GM19463 (cell line): ENCODE results near the gene CITED1.
"Not testable (repeated sequence)": the region's sequence is repeated elsewhere in the genome, so short reads cannot be mapped to it uniquely, and the experiment has no call there.

Experiments used
- ATAC-seq: cut with Tn5 transposase; IDR thresholded peaks from one replicate; pipeline ENCODE4 v1.9.1; 2021; ENCODE audit warnings: mild to moderate bottlenecking, moderate library complexity; ENCODE audit not compliant: unreplicated experiment

Gene CITED1, protein sequence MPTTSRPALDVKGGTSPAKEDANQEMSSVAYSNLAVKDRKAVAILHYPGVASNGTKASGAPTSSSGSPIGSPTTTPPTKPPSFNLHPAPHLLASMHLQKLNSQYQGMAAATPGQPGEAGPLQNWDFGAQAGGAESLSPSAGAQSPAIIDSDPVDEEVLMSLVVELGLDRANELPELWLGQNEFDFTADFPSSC

DNA sequence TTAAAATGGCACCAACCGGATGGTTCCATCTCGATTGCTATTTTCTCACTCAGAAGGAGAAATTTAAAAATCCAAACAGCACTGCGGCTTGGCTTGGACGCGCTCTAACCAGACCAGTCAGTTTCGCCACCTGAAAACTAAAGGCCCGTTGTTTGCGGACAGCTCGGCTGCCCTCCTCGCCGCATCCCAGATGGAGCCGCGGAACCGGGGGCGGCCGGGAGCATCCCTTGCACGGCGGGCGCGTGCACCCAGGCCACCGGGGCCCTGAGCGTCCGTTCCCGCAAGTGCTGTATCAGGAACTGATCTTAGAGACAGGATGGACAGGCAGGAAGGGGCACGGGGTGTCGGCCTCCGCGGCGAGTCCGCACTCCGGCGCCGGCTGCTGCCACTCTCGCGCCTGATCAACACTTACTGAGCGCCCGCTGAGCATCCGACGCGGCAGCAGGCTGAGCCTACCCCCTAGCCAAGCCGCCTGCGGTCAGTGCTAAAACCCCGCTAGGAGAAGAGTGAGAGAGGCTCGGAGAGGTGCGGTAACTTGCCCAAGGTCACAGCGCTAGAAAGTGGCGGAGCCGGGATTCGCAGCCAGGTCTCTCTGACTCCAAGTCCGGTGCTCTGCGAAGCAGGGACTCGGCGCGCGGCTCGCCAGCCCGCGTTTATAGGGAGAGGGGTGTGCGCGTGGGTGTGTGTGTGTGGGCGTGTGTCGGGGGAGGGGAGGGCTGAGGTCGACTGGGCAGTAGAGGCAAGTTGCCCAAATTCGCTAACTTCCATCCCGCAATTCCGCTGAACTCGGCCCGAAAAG lies at the start of gene CITED1:
Gene CITED1, minus strand, starts transcription at position 629 of the 799 bp plus-strand sequence. CDS start 3,045 bp downstream, outside the sequence.
- ATAC-seq, result no peak

DNA sequence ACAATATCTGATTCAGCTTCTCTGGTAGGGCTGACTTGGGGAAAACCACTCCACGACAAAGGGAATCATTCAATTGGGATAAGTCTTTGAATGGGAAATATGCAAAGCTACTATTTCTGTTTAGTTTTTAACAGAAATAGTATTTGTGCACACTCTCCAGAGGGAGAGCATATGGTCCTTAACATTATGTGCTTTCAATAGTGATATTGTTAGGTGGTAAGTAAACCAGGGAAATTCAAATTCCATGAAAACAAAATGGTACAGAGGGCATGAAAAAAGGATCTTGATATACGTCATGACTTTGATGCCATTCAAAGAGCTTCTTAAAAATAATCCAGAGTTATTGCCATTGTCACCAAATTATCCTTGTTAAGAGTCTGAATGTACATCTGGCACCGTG lies 47.1 kb upstream of the CITED1 start:
- no peak for ATAC-seq

DNA sequence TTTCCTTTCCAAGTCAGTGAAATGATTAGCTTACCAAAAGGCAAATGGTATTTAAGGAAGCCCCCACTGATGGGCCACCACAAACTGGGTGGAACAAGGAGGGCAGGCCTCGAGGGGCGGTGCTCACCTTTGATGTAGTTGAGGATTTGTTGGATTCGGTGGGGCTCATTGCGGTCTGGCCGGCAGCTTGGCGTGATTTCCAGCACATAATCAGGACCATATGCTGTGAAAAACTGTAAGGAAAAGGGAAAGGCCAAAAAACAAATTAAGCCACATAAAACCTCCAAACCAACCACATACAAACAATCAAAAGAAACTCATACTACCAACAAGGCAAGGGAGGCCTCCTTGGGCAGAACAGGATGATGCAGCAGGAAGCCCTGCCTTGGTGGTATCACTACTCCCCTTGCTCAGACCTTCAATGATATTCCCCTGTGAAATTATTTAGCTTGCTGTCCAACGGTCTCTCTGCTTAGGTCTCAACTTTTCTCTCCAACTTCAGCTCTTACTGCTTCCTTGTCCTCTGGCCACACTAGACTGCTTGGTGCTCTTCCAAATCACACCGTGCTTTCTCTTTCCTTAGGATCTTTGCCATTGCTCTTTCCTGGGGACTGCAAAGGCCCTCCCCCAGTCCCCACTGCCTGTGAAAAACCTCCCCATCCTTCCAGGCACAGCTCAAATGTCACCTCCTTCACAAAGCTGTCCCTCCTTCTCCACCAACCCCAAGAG lies 46.1 kb upstream of the CITED1 start:
- no peak for ATAC-seq

DNA sequence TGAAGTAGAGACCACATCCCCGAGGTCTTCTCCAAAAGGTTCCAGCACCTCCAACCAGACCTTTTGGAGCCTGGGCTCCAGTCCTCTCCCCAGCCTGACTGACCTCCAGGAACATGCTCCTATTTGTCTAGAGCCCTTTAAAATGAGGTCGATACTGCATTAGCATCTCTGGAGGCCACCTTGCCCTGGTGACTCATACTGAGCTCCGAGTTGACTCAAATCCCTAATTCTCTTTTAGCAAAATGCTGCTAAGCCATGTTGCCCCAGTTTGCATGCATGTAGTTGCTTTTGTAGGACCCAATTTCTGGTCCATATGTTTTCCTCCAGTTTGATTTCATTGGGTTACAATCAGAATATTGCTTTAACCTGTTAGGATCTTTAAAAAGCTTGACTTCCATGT lies 43.5 kb upstream of the CITED1 start:
- peak; percentile 94 for ATAC-seq

DNA sequence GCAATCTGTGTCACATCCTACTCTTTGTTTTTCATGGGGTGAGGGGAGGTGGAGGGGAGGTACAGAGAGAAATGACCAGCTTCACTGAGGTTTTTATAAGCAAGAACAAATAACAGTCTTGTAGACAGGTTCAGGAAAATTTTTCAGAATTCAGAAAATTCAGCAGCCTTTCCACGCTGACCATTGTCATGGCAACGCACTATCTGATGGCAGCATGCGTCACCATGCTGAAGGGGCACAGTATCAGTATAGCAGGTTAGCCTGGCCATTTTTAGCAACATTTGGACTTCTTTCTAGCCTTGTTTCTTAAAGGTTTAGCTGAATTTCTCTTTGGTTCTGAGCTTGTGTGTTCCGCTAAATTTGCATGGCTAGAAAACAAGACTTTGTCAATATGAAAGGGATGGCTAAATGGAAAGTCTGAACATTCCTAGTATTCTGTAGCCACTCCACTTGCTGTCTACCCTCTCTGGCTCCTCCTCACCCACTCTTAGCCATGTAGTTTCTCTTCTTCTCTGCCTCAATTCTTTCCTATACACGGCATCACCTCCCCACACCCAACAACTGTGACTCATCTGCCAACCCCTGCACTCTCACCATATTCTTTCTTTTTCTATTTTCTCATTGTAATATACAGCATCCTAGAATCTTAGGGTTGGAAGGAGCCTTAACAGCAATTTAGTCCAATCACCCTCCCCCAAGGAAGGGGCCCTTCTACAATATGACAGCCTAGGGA lies 42.7 kb upstream of the CITED1 start:
- no peak for ATAC-seq

DNA sequence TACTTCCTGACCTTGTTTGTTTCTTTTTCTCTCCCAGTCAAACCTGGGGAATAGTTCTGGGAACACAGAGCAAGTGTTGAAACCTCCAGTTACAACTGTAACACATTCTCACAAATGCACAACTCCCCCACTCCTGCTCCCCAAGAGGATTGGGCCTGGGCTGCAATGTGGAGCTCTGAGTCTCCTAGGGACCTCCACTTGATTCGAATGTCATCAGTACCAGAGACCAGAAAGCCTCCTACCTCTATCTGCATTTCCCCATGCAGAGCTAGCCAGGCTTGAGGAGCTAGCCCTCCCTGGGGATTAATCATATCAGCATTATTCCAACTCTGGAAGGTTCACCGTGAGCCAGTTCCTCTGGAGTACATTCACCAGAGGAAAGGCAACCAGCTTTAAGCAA lies 41.7 kb upstream of the CITED1 start:
- no peak for ATAC-seq

DNA sequence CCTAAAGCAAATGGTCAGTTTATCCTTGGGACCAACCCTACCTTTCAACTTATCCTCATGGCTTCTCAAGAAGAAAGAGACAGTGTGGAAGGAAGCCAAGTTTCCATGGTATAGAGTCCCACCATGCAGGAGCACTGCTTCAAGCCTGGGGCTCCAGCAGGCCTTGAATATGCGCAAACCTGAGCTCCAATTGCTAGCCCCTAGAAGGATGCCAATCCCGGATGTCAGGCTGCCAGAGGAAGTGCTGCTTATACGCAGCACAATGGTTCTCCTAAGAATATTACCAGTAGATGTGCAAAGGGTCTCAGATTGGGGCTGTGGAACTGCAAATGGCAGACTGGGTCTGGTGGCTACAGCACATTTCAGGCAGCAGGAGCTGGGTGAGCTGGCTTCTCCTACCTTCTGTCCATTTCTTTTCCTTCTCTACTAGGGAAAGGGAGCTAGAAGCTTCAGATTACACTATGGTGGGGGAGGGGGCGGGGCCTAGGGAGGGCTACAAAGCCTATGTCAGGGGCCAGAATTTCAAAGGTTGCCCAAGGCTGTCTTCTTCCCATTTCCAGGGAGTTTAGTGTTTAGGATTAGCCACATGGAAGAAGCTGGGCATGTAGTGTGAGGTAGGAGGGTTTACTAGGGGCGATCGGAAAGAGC lies 40.7 kb upstream of the CITED1 start:
- no peak for ATAC-seq

DNA sequence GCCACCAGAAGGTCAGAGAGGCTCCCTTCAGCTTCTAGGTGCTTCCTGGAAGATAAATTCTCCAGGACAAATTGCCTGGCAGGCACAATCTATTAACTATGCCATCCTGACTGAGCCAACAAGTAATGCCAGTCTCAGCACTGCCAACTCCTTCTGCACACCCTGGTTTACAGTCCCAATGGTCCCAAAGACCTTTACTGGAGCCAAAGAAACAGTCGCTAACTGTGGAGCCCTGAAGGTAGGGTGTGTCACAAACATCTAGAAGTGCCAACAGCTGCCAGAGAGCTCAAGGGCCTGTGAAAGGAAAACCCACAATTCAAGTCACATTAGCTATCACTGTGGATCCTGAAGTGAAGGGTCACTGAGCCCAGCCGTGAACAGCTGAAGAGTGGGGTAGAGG lies 34.9 kb upstream of the CITED1 start:
- ATAC-seq, result no peak

DNA sequence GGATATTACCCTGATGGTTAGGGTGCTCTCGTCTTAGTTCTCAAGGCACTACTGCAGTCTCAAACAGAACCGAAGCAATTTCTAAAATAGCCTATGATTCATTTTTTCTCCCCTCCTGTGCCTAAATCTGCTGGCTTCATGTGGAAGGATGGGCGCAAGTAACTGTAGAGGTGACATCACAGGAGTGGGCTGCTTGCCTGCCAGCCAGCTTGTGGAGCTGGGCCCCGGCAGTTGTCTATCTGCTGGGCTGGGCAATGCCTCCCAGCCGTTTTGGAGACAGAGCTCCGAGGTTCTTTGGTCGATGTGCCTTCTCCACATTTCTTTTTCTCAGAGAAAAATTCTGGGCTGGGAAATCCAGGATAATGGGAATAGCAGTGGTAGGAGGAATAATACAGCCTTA lies 34.3 kb upstream of the CITED1 start:
- no peak for ATAC-seq

DNA sequence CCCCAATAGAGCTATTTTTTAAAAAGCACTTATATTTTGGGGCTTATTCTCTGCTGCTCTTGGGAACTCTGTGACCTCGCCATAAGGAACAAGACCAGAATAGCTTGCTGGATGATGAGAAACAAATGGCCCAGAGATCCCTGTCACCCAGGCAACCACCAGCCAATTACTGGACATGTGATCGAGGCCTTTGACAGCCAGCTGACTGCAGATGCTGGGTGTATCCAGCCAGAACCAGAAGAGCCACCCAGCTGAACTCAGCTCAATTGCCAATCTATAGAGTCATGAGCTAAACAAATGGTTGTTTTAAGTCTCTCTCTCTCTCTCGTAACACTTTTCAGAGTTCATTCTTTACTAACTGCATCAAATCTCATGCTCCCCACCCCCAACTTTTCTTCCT lies 24.4 kb upstream of the CITED1 start:
- no peak for ATAC-seq

DNA sequence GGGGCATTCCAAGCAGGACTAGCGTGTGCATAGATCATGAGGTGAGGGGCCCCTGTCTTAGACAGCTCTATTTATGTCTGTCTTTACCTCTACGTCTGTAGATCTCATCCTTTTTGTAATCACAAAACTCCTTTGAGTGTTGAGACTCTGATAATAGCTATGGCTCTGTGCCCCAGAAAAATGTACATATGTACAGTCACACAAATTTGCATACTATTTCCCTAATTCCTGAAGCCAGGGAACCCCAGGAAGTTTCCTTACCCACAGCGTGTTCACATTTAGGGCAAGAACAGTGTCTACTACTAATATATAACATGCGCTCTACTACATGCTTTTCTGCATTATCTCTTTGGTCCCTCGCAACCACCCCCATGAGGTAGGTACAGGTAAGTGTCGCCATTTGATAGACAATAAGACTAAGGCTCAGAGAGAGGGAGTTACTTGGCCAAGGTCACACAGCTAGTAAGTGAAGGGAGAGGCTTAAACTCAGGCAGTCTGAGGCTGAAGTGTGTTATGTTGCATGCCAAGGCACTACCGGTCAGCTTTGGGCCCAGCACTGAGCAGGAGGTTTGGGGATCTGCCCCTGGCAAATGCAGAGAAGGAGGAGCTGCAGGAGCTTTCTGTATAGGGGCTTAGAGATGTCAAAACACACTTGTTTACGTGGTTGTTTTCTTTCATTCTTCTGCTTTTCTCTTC lies 21.0 kb upstream of the CITED1 start:
- no peak for ATAC-seq

DNA sequence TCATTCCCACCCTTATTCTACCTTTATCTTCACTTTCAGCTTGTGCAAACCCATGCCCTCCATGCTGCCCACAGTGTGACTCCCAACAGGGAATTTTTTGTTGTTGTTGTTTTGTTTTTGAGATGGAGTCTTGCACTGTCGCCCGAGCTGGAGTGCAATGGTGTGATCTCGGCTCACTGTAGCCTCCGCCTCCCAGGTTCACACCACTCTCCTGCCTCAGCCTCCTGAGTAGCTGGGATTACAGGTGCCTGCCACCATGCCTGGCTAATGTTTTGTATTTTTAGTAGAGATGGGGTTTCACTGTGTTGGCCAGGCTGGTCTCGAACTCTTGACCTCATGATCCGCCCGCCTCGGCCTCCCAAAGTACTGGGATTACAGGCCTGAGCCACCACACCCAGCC lies 13.9 kb upstream of the CITED1 start:
- not testable (repeated sequence) for ATAC-seq

DNA sequence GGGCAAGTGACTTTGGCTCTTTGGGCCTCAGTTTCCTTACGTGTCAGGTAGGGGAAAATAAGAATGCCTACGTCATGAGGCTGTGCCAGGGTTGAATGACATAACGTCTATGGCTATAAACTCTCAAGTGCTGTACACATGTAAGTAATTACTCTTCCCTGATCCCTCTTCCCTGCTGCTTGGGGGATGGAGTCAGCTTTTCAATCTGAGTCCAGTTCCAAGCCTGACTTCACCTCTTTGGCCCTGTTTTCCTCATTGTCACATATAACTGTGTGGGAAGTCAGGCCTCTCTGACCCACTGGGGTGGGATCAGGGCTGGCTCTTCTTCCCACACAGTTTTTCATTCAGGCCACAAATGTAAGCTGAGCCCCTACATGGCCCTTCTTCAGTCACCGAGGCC lies 11.4 kb upstream of the CITED1 start:
- ATAC-seq, result no peak

DNA sequence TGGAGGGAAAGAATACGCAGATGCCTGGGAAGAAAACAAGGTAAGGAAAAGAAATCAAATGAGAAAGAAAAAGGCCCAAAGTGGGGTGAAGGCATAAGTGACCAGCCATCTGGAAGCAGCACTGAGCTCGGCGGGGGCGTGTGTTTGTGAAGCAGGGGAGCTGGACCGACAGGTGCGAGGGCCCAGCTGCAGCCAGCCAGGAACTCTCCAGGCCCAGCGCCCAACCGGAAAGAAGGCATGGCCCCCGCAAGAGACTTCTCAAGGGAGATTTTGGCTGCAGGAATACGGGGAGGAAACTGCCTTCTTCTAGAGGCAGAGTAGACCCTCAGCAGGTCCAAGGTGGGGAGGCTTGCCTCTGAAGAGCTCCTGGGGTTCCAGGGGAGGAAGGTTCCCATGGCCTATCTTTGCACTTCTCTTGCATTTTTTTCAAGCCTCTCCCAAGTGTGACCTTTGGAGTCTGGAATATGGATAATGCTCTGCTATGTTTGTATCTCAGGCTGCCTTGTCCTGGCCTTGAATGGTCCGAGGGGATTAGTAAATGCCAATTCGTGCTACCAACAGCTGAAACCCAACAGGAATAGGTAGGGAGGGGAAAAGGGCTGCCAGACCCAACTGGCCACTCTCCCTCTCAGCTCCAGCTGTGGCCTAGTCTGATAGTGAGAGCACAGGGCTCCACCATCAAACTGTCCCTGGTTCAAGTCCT lies 10.8 kb upstream of the CITED1 start:
- ATAC-seq, result no peak

DNA sequence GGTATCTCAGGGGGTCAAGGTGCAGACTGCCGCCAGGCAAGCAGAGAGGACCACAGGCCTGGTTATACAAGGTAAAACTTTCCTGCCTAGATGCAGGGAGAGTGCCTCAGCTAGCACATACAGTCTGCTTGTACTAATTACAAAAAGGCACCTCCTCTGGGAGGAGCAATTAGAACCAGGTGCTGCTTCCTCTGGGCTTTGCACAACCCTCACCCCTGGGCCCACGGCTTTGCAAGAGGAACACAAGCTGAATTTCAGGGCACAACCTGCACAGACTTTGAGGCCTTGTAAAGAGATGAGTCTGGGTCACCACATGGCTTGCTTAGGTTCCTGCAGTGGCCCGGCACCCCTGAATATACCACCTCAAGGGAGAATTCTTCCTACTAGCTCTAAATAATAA lies 9.2 kb upstream of the CITED1 start:
- ATAC-seq, result no peak

DNA sequence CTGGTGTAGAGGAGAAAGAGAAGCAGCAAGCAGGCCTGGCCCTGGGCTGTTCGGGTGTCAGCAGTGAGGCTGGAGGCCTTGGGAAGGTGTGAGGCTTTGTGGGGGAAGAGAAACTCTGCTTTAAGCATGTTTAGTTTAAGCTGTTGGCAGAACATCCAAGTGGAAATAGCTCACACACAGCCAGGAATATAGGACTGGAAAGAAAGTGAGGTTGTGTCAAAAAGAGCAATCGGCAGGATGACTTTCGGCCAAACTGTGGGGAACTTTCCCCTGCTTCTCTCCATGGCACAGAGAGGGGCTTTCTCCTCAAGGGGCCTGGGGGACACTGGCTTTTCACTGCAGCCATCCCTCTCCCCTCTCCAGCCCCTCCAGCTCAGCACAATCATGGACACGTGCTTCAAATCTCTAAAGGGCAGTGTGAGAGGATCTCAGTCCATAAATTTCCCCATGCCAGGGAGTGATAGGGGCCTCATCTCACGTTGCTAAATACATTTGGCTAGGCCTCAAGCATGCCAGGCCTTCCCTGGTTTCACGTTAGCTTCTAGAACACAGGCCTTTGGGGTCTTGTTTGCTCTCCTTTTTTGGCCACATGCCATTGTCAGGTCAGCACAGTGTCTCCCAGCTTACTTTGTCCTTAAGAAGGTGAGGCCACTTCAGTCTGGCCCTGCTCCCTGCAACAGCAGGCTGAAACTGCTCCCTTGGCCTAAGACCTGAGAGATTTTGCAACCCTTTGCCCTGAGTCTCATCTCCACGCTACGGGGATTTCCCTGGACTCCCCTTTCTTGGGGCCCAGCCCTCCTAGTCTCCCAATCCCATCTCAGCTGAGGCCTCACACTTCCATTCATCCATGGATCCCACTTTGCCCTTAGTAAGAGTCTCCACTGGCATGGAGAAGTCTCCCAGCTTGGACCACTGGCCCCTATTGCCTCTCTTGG lies 8.3 kb upstream of the CITED1 start:
- ATAC-seq, result no peak

DNA sequence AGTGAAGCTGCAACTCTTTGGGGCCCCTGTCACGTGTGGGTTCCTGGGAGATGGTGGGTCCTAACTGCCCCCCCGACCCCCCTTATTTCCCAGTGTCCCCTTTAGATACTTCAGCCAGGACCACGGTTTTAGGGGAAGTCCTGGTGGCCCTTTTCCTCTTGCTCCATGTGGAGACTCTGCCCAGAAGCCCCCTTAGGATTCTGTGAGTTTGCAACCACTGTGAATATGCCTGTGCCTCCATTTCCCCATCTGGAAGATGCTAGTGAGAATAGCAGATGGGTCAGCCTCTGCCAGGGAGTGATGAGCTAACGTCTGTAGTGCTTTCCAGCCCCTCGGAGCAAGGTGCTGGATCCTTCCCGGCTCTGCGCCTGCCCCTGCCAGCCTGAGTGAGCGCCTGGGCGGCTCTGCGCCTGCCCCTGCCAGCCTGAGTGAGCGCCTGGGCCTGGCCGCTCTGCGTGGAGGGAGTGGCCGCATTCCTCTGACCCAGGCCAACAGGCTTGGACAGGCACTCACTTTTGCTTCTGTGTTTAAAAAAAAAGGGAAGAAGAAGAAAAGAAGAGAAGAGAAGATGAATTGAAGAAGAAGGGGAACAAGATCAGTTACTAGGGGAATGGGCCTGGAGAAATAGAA lies 6.7 kb upstream of the CITED1 start:
- no peak for ATAC-seq
